HG03571 (cell line): Measurements from ENCODE around the gene GLIS1.

Source experiments
- ATAC-seq: cut with Tn5 transposase; IDR thresholded peaks from one replicate; pipeline ENCODE4 v1.9.1; 2021; ENCODE audit not compliant: unreplicated experiment

The GLIS1 gene

GRCh38 chr1:53583868-53584776, 154.8 kb downstream of the GLIS1 start:
- no peak for ATAC-seq

- no peak for ATAC-seq
These were observed 155.7 kb downstream of the GLIS1 start for GRCh38 chr1:53583021-53583867.

GRCh38 chr1:53582211-53583020, 156.5 kb downstream of the GLIS1 start:
- no peak for ATAC-seq

GRCh38 chr1:53581476-53581875, 157.5 kb downstream of the GLIS1 start:
- no peak for ATAC-seq

- no peak for ATAC-seq
These were observed 158.1 kb downstream of the GLIS1 start for GRCh38 chr1:53580739-53581475.

- no peak for ATAC-seq
These were observed 159.0 kb downstream of the GLIS1 start for GRCh38 chr1:53580009-53580400.

GRCh38 chr1:53579221-53580008, 159.5 kb downstream of the GLIS1 start:
- ATAC-seq, result no peak

- ATAC-seq, result no peak
These were observed 160.6 kb downstream of the GLIS1 start for GRCh38 chr1:53578358-53578757.

GRCh38 chr1:53577761-53578100, 161.2 kb downstream of the GLIS1 start:
- no peak for ATAC-seq

GRCh38 chr1:53576866-53577760, 161.9 kb downstream of the GLIS1 start:
- no peak for ATAC-seq

GRCh38 chr1:53576381-53576801, 162.6 kb downstream of the GLIS1 start:
- ATAC-seq, result no peak

GRCh38 chr1:53575955-53576320, 163.0 kb downstream of the GLIS1 start:
- no peak for ATAC-seq

GRCh38 chr1:53575141-53575954, 163.6 kb downstream of the GLIS1 start:
- ATAC-seq, result no peak

- ATAC-seq, result no peak
These were observed 164.3 kb downstream of the GLIS1 start for GRCh38 chr1:53574621-53575020.

- no peak for ATAC-seq
These were observed 165.0 kb downstream of the GLIS1 start for GRCh38 chr1:53573931-53574330.

GRCh38 chr1:53573522-53573921, 165.4 kb downstream of the GLIS1 start:
- no peak for ATAC-seq

- no peak for ATAC-seq
These were observed 166.2 kb downstream of the GLIS1 start for GRCh38 chr1:53572815-53573173.
